ENCODE data around the gene ZNF609.

- no peak for TF ChIP-seq EZH2phosphoT487 (IDR thresholded peaks at IDR 0.05; ENCODE audit: insufficient read depth, low read depth)
- no peak for TF ChIP-seq EZH2 (IDR thresholded peaks at IDR 0.05; ENCODE audit: insufficient read depth, poor library complexity, severe bottlenecking)
These were observed 65.6 kb downstream of the ZNF609 start for GRCh38 chr15:64525828-64526530.
